ENCODE results near the gene HSF4.

The HSF4 gene

GRCh38 chr16:67145746-67146145 lies 18.8 kb upstream of the HSF4 start:
- no peak for TF ChIP-seq CTCF (IDR thresholded peaks at IDR 0.05; ENCODE audit: low read depth, low read length, missing control alignments)
- DNase-seq (ENCODE audit: low read depth): no peak
- H3K4me3 ChIP-seq (ENCODE audit: low read depth, low read length): no peak overlapping the region

- H3K4me3 ChIP-seq (ENCODE audit: low read depth, low read length): no peak overlapping the region
- TF ChIP-seq CTCF (IDR thresholded peaks at IDR 0.05; ENCODE audit: low read depth, low read length, missing control alignments): no peak
- no peak for DNase-seq (ENCODE audit: low read depth)
These were observed 17.8 kb upstream of the HSF4 start for GRCh38 chr16:67146523-67147357.

GRCh38 chr16:67147437-67148140 lies 17.0 kb upstream of the HSF4 start:
- DNase-seq (ENCODE audit: low read depth): no peak
- H3K4me3 ChIP-seq (ENCODE audit: low read depth, low read length): no peak overlapping the region
- TF ChIP-seq CTCF (IDR thresholded peaks at IDR 0.05; ENCODE audit: low read depth, low read length, missing control alignments): no peak

GRCh38 chr16:67148221-67148620 lies 16.3 kb upstream of the HSF4 start:
- no peak overlapping the region for H3K4me3 ChIP-seq (ENCODE audit: low read depth, low read length)
- no peak for TF ChIP-seq CTCF (IDR thresholded peaks at IDR 0.05; ENCODE audit: low read depth, low read length, missing control alignments)

GRCh38 chr16:67148656-67149275 lies 15.8 kb upstream of the HSF4 start:
- no peak overlapping the region for H3K4me3 ChIP-seq (ENCODE audit: low read depth, low read length)
- TF ChIP-seq CTCF (IDR thresholded peaks at IDR 0.05; ENCODE audit: low read depth, low read length, missing control alignments): no peak
- no peak for DNase-seq (ENCODE audit: low read depth)

More at GRCh38 chr16:67148221-67148620, 16.3 kb upstream of the HSF4 start:
- no peak for DNase-seq (ENCODE audit: low read depth)

- H3K4me3 ChIP-seq (ENCODE audit: low read depth, low read length): no peak overlapping the region
- no peak for DNase-seq (ENCODE audit: low read depth)
These were observed 15.1 kb upstream of the HSF4 start for GRCh38 chr16:67149276-67150046.

More at GRCh38 chr16:67149276-67150046, 15.1 kb upstream of the HSF4 start:
- no peak for TF ChIP-seq CTCF (IDR thresholded peaks at IDR 0.05; ENCODE audit: low read depth, low read length, missing control alignments)

Measured in GM12864 (cell line).